Measurements from ENCODE around the gene CBX3.
"Not testable (repeated sequence)": the region's sequence is repeated elsewhere in the genome, so short reads cannot be mapped to it uniquely, and the experiment has no call there.

The CBX3 gene

DNA sequence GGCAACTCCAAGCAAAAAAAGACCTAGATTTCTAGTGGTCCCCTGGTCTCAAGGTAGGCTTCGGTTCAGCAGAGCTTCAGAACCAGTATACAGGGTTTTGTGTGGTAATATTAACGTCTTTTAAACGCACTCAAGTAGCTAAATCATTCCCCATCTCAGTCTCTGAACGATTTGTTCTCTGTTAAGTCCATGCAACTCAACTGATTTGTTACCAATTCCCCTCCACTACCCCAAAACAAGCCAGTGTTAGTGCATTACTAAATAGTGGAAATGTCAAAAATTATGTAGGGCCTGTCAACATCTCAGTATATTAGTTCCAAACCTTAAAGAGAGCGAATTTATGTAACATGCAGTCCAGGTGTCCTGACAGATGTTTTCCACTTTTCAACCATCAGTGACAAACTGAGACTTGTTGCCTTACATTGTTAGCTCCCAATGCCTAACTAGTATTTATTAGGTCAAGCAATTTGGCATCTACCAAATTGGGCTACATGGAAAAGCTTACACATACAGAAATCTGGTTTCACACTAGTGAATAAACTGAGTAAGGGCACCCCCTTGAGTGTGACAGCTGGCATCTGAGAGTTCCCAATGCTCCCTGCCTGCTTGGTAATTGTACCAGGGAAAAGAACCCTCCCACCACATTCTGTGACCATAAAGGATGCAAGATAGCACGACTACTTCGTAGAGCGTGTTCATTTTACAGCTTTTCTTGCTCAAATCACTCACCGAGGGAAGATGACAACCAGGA lies 13.2 kb upstream of the CBX3 start:
- no peak for DNase-seq

- no peak for DNase-seq
These were observed 12.5 kb upstream of the CBX3 start for GRCh38 chr7:26188957-26189541.

- DNase-seq = no peak
These were observed 11.8 kb upstream of the CBX3 start for GRCh38 chr7:26189697-26190096.

- DNase-seq = no peak
These were observed 11.1 kb upstream of the CBX3 start for GRCh38 chr7:26190417-26190869.

DNA sequence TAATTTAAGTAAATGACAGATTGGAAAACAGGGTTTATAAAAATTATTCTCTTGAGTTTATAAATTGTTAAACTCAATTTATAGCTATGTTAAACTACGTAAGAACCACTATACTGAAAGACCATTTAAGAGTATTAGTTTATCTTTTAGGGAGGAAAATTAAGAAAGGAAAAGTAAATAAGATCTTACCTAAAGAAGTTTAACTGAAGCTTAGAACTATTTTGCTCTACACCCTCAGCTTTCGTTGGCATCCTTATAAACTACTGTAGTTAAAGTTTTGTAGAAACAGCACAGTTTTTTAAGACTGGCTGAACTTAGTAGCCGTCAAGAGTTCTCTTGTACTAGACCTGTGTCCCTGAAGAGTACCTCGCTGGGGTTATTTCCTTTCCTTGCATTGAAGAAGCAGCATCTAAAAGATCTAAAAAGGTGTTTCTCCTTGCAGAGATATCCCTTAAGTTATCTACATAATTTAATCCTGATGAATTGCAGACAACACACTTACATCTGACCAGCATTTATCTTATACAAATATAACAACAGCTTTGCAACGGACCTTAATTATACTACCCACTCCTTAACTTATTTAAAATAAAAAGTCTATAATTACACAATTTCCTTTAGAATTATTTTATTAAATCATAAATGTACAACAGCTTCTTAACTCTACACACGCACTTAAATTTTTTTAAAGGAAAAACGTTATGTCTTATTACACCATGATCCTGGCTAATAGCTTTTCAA lies 10.1 kb upstream of the CBX3 start:
- DNase-seq = no peak

DNA sequence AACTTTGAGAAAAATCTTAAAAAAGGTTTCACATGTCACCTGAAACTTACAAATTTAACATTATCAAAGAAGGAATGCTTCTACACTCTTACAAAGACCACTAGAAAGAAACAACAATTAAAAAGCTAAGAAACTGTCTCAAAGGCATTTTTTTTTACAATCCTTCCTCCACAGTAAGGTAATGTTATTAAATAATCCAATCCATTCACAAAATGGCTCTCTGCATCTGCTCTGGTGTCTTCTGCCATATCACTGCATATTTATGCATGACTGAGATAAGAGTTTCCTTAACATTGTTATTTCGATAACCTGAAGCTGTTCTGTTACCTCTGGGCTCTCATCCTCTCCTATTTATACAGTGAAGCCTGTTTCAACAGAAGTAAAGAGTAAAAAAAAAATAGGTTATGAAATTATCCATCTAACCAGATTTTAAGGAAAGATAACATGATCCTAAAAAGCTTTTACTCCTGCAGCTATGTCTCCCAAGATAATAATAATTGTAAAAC lies 9.5 kb upstream of the CBX3 start:
- DNase-seq = no peak

DNA sequence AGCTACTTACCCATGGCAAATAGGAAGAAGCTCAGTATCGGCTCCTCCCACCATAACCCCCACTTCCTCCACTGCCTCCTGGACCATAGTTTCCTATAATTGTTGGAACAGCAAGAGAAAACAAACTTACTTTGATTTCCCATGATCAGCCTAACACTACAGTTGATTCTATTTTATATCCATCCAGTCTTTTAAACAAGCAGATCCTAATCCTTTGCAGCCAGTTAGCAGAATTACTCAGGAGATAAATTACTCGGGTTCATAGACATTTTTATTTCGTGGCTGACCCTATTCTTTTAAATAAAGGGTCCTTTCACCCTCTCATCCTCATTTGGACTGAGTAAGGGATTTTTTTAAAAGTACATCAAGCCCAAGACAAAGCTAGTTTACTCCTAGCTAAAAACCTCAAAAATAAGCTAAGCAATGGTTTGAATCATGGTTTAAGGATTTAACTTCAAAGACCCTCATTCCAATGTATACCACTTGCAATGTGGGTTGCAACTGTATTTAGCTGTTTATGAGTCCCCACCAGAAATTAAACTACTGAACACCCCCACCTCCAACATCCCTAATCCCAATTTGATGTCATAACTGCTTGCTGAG lies 9.0 kb upstream of the CBX3 start:
- no peak for DNase-seq

DNA sequence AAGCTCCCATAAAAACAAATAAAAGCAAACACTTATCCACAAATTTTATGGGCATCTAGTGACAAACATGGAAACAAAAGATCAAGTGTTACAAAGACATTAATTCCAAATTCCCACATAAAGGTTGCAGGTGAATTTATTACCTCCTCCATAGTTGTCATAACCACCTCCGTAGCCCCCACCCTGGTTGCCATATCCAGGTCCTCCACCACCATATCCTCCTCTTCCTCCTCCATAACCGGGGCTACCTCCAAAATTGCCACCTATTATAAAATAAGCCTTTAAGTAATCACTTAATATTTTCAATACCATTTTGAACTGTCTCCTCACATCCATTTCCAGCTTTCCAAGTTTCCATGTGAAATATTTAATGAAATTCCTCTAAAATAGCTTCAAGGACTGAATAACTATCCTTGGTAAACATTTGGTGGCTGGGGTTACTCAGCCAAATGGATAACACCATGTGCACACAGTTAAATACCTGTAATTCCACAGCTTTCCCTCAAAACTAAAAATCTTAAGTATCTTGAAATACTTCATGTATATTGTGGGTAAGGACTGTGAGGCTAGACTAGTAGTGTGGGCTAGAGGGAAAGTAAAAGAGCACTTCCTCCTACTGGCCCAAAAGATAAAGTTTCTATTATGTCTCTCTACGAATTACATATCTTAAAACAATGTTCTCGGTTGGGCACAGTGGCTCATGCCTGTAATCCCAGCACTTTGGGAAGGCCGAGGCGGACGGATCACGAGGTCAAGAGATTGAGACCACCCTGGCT lies 7.9 kb upstream of the CBX3 start:
- DNase-seq = no peak

DNA sequence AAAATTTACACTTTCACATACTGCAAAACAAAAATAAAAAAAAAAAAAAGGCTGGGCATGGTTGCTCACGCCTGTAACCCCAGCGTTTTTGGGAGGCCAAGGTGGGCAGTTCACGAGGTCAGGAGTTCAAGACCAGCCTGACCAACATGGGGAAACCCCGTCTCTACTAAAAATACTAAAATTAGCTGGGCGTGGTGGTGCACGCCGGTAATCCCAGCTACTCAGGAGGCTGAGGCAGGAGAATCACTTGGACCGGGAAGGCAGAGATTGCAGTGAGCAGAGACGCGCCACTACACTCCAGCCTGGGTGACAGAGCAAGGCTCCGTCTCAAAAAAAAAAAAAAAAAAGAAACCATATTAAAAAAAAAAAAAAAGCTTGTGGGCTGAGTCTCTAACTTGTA lies 6.8 kb upstream of the CBX3 start:
- DNase-seq = not testable (repeated sequence)

- no peak for DNase-seq
These were observed 6.4 kb upstream of the CBX3 start for GRCh38 chr7:26195182-26195581.

DNA sequence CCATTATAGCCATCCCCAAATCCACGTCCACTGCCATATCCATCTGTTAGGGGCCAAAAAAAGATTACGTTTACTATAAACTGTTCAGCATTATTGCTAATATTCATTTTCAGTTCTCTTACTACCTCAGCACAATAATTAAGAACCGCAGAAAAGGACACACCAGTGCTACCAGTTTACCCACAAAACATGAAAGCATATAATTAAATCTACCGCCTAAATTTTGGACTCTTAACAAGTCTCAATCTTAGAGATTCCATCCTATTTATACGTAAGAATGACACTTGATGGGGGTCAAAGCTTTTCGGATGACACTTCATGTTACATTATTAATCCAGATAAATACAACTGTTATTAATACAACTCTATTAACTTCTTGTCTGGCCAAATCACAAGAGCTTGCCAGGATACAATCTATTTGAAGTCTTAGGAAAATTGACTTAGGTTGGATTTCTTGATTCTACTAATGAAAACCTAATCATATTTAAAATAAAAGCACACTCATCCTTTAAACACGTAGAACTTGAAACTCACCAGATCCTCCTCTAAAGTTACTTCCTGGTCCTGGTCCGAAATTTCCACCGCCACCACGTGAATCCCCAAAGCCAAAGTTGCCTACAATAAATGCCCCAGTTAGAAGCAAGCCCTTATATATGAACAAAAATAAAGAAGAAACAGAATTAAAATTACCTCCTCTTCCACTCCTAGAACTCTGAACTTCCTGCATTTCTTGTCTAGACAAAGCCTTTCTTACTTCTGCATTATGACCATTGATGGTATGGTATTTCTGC lies 5.5 kb upstream of the CBX3 start:
- DNase-seq = no peak

- no peak for DNase-seq
These were observed 4.1 kb upstream of the CBX3 start for GRCh38 chr7:26197153-26198115.

GRCh38 chr7:26198133-26198780 lies 3.3 kb upstream of the CBX3 start:
- DNase-seq = peak in 1 of 5 donors; percentile 57

GRCh38 chr7:26198781-26199169 lies 2.8 kb upstream of the CBX3 start:
- no peak for DNase-seq

DNA sequence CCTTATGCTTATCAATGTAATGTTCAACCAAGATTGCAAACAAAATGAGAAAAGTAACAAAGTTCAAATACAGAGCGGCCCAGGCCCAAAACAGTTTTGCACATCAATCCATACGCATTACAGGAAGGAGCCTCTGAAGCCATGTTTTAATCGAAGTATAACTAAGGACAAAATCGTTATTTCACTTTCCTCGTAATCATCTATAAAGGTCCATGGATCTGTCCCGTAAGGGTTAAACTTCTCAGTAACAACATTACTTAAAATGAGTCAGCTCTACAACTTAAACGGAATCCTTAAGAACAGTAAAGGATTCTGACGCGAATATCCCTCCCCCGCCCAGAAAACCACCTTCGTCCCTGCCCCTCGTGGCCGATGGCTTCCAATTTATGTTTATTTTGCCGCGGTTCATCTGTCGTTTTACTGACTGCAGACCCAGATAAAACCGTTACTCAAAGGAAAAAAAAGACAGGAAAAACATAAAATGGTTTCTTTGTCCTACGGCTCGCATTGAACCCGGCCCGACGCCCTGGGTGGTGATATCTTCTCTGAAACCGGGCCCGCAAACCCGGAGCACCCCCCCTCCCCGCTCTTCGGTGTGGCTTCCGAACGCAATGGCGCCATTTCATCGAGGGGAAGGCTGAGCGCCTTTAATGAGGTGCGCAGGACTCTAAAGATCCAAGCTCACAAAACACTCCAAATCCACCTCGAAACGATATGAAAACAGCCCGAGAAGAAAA lies 2.1 kb upstream of the CBX3 start:
- DNase-seq = peak; percentile 37 to 77 (median 60)

DNA sequence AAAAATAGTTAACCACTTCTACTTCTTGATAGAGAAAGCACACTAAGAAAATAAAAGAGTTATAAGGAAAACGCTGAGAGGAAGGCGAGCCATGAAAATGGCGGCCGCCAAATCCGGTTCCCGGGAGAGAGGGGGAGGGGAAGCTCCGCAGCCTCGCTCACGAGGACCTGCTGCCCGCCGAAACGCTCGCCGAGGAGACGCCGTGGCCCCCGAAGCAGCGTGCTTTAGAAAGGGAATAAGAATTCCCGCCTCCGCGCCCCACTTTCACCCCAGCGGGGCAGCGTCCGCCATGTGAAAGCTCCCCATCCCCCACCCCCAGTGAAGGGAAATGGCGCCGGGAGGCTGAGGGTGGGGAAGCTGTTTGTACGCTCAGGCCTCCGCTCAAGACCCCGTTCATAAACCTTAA lies 1.5 kb upstream of the CBX3 start:
- DNase-seq = peak; percentile 62 to 81 (median 70)

DNA sequence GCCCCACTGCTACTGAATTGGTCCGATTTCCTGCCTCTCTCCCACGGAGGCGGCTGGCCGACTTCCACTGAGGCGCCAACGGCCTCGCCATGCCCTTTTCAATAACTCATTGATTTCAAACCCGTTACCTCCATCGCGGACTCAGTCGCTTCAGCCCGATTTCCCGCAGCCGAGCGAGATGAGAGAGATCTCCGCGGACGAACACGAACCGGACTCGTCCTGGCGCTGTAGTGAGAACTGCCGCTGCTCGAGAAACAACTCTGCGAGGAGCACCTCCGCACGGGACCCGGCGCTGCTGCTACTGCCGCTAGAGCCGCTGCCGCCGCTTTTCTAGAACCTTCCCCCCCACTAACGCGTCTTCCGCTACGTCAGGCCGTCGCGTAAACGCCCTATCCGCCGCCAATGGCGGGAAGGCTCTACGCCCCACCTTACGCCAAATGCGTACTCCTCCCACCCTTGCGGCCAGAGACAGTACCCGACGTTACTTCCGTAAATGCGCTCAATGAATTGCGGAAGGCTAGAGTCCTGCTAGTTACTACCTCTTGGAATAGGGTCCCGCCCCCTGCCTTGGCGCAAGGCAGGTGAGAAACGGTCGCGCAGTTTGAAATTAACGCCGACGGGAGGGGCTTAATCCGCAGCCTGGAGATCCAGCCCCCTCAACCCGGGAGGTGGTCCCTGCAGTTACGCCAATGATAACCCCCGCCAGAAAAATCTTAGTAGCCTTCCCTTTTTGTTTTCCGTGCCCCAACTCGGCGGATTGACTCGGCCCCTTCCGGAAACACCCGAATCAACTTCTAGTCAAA lies 900 bp upstream of the CBX3 start, which contains the start of gene HNRNPA2B1:
HNRNPA2B1 (minus strand) TSS at position 303 of the 803 bp plus-strand sequence; CDS start at position 134, 169 bp downstream.
- DNase-seq = peak; percentile 92 to 99 (median 96)
